GM12878 (cell line): ENCODE data around the gene ZNF493. TPM values are rescaled to one million over a fixed set of nuclear protein-coding genes. Genes with fewer than 3 reads are reported as not detected.

Experiments
- BACH1 ChIP-seq: fragments of 450-650 bp; IDR thresholded peaks from 2 replicates; pipeline ENCODE4 v1.6.1; 2017; ENCODE audit warnings: mild to moderate bottlenecking, borderline replicate concordance
- BCL11A ChIP-seq: IDR thresholded peaks from 2 replicates; pipeline ENCODE4 v1.6.1; 2011; ENCODE audit warnings: low read depth, low read length
- CBFB ChIP-seq: IDR thresholded peaks from 2 replicates; pipeline ENCODE4 v1.6.1; 2016; ENCODE audit warnings: antibody characterized with exemption, low read depth
- CBX3 ChIP-seq: fragments of 200-600 bp; sonication (generic); IDR thresholded peaks from 2 replicates; pipeline ENCODE4 v1.6.1; 2016; ENCODE audit warnings: low read depth, borderline replicate concordance
- CEBPZ ChIP-seq: fragments of 150-350 bp; IDR thresholded peaks from 2 replicates; pipeline ENCODE4 v1.6.1; 2016; ENCODE audit warnings: low read depth, low read length
- CTCF ChIP-seq, 3 experiments: IDR thresholded peaks in 2 of 3; conservative IDR thresholded peaks in 1 of 3; 2 replicates each; pipeline ENCODE4 v1.5.1; 2011; ENCODE audit warnings: low read depth in 3 of 3, low read length in 3 of 3, mild to moderate bottlenecking in 3 of 3, control low read depth in 2 of 3, moderate library complexity in 2 of 3, inconsistent platforms in 1 of 3, mixed read lengths in 1 of 3; ENCODE audit not compliant: control insufficient read depth in 2 of 3, insufficient read depth in 1 of 3; ENCODE audit errors: extremely low read depth in 1 of 3
- HCFC1 ChIP-seq: fragments of 150-350 bp; IDR thresholded peaks from 2 replicates; pipeline ENCODE4 v1.6.1; 2014; ENCODE audit warnings: low read length
- IRF4 ChIP-seq: IDR thresholded peaks from 2 replicates; pipeline ENCODE4 v1.6.1; 2011; ENCODE audit warnings: low read depth, low read length
- MEF2A ChIP-seq: IDR thresholded peaks from 2 replicates; pipeline ENCODE4 v1.6.1; 2011; ENCODE audit warnings: low read depth, mild to moderate bottlenecking, low read length, moderate library complexity; ENCODE audit not compliant: insufficient read depth
- NFXL1 ChIP-seq: fragments of 450-650 bp; IDR thresholded peaks from 2 replicates; pipeline ENCODE4 v1.6.1; 2017; ENCODE audit warnings: antibody characterized with exemption, mild to moderate bottlenecking, borderline replicate concordance
- NFYB ChIP-seq: IDR thresholded peaks from 2 replicates; pipeline ENCODE4 v1.6.1; 2011; ENCODE audit warnings: low read depth, mild to moderate bottlenecking, low read length, improper control_type of control experiment, moderate library complexity; ENCODE audit not compliant: insufficient read depth
- NR2F1 ChIP-seq: fragments of 450-650 bp; conservative IDR thresholded peaks from 2 replicates; pipeline ENCODE4 v1.6.1; 2017; ENCODE audit warnings: mild to moderate bottlenecking
- PAX8 ChIP-seq: fragments of 450-650 bp; IDR thresholded peaks from 2 replicates; pipeline ENCODE4 v1.6.1; 2017; ENCODE audit warnings: mild to moderate bottlenecking, moderate library complexity
- RBBP5 ChIP-seq: fragments of 200-600 bp; sonication (generic); conservative IDR thresholded peaks from 2 replicates; pipeline ENCODE4 v1.6.1; 2016
- SMAD1 ChIP-seq: fragments of 450-650 bp; IDR thresholded peaks from 2 replicates; pipeline ENCODE4 v1.6.1; 2018; ENCODE audit warnings: mild to moderate bottlenecking, low read depth; ENCODE audit not compliant: partially characterized antibody
- SMARCA5 ChIP-seq: fragments of 450-650 bp; IDR thresholded peaks from 2 replicates; pipeline ENCODE4 v1.6.1; 2017; ENCODE audit warnings: mild to moderate bottlenecking
- STAT3 ChIP-seq: IDR thresholded peaks from 2 replicates; pipeline ENCODE4 v1.6.1; 2011; ENCODE audit warnings: low read depth, low read length, improper control_type of control experiment
- TAF1 ChIP-seq: IDR thresholded peaks from 2 replicates; pipeline ENCODE4 v1.6.1; 2011; ENCODE audit warnings: mild to moderate bottlenecking, low read depth, low read length, borderline replicate concordance
- TARDBP ChIP-seq: IDR thresholded peaks from 2 replicates; pipeline ENCODE4 v1.6.1; 2016; ENCODE audit warnings: borderline replicate concordance
- ZBTB40 ChIP-seq: fragments of 450-650 bp; IDR thresholded peaks from 2 replicates; pipeline ENCODE4 v1.6.1; 2016; ENCODE audit warnings: mild to moderate bottlenecking, moderate library complexity, borderline replicate concordance
- ZNF24 ChIP-seq: fragments of 450-650 bp; IDR thresholded peaks from 2 replicates; pipeline ENCODE4 v1.6.1; 2017; ENCODE audit warnings: antibody characterized with exemption, mild to moderate bottlenecking
- ZNF274 ChIP-seq: IDR thresholded peaks from one replicate; pipeline ENCODE4 v1.8.0; 2011; ENCODE audit not compliant: insufficient read length, insufficient read depth
- polyA plus RNA-seq, 11 experiments: library from polyadenylated mRNA; depleted of rRNA in 4 of 11; unstranded in 6 of 11; stranded (reverse) in 5 of 11; fragments of >200 nt; fragmentation: Nextera tagmentation in 4 of 11; fragmentation: Illumina TruSeq in 1 of 11; extraction: Ambion mirVana in 4 of 11; extraction: Trizol in 1 of 11; gene quantifications; 1 replicate in 1 of 11; 2 replicates in 10 of 11; pipeline versions ENCODE4 v1.2.1 to v1.2.3, GENCODE V29; 2011 to 2016; ENCODE audit warnings: inconsistent platforms in 2 of 11, missing spikeins in 2 of 11, low read depth in 1 of 11
- total RNA-seq, 4 experiments: library from RNA; depleted of rRNA in 3 of 4; stranded (reverse); fragments of >200 nt in 3 of 4; fragmentation: Illumina TruSeq in 1 of 4; extraction: Trizol in 1 of 4; gene quantifications; 2 replicates each; pipeline versions ENCODE4 v1.2.1 to v1.2.3, GENCODE V29; 2013 to 2021

ZNF493 gene
- total and polyA plus RNA-seq, 10 of the 15 experiments (the other 5 are each of a cell fraction or from before 2014, with no cell fraction given), result 2.9 to 17.6 (median 8.3) TPM

- no peak for TF ChIP-seq CEBPZ
- TF ChIP-seq ZNF274, result no peak
- no peak for TF ChIP-seq HCFC1
- TF ChIP-seq ZNF24, result no peak
- TF ChIP-seq CBX3, result no peak
- no peak for TF ChIP-seq RBBP5
- TF ChIP-seq CBFB, result peak; percentile 59; the same call in 1 of the 2 replicates
- TF ChIP-seq ZBTB40, result peak; percentile 53; the same call in 1 of the 2 replicates
- TF ChIP-seq IRF4, result no peak
- TF ChIP-seq SMAD1, result no peak
- TF ChIP-seq TARDBP, result no peak
- TF ChIP-seq NFXL1, result no peak
- no peak for TF ChIP-seq MEF2A
- no peak for TF ChIP-seq BCL11A
- peak; percentile 99 for TF ChIP-seq NFYB
- TF ChIP-seq CTCF (IDR thresholded peaks at IDR 0.05 in 2 of 3, conservative IDR thresholded peaks at IDR 0.05 in 1 of 3; ENCODE audit: control insufficient read depth in 2 of 3, extremely low read depth in 1 of 3, insufficient read depth in 1 of 3, low read depth in 3 of 3, low read length in 3 of 3), result no peak
- TF ChIP-seq BACH1, result no peak
- no peak for TF ChIP-seq NR2F1
- TF ChIP-seq STAT3, result no peak
- TF ChIP-seq PAX8, result no peak
- TF ChIP-seq TAF1, result peak; percentile 85; the same call in 1 of the 2 replicates
- peak; percentile 33; the same call in 1 of the 2 replicates for TF ChIP-seq SMARCA5
Observed at GRCh38 chr19:21358768-21359451, 38.0 kb upstream of the ZNF493 start, which contains the start of gene ZNF738 (continued).
